ENCODE data around the gene TIMP4. TPM values are rescaled to one million over a fixed set of nuclear protein-coding genes. Genes with fewer than 3 reads are reported as not detected.

The TIMP4 gene
- polyA plus RNA-seq, 1 donor (not counting 4 experiments of a cell fraction or from before 2014, with no cell fraction given), result 0.07 TPM

DNA sequence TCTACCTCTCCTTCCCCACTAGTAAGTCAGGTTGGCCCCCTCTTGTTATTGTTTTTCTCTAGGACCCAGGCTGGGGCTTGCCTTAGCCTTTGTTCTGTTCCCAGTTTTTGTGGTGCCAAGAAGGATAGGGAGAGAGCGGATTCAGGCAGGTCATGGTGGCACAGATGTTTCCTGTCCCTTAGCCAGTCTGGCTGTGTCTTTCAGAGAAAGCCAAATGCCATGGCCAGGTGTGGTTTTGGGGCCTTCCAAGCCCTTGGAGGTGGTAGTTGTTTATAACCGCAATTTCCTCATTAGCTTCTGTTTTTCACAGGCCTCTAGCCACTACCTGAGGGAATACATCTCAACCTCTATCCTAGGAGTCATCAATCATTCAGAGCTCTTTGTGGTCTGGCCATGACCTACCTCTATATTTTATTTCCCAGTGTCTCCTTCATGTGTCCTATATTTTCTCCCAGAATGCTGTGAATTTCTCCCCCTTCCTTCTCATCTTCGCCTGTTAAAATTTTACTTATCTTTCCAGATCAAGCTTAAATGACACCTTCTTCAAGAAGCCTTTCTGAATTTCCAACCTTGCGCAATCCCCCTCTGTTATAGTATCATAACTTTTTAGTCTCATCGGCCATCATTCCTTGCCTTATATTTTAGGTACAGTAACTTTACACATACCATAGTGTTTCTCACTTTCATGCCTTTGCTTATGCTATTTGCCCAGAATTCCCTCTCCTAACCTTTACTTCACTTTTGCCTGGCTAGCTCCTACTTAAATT, 38.2 kb downstream of the TIMP4 start:
- H3K27ac ChIP-seq (ENCODE audit: control insufficient read depth, insufficient read depth, low read length), result no peak overlapping the region
- H3K9me3 ChIP-seq (ENCODE audit: control insufficient read depth, low read depth, low read length), result no peaks in the 10 kb centered on the region
- H3K4me2 ChIP-seq (ENCODE audit: control insufficient read depth, extremely low read depth, insufficient read depth, low read depth, low read length), result no peak overlapping the region
- FAIRE-seq, result no peak
- dilution Hi-C loops (cut with MboI; ENCODE audit: extremely low pct_ligation_motif_present, low sequenced_read_pairs), result no loop called here
- no peaks in the 10 kb centered on the region for H3K79me2 ChIP-seq (ENCODE audit: control insufficient read depth, insufficient read depth, low read length)
- no peaks in the 10 kb centered on the region for H4K20me1 ChIP-seq (ENCODE audit: control insufficient read depth, extremely low read depth, insufficient read depth, low read length)
- TF ChIP-seq, protein P1, sequence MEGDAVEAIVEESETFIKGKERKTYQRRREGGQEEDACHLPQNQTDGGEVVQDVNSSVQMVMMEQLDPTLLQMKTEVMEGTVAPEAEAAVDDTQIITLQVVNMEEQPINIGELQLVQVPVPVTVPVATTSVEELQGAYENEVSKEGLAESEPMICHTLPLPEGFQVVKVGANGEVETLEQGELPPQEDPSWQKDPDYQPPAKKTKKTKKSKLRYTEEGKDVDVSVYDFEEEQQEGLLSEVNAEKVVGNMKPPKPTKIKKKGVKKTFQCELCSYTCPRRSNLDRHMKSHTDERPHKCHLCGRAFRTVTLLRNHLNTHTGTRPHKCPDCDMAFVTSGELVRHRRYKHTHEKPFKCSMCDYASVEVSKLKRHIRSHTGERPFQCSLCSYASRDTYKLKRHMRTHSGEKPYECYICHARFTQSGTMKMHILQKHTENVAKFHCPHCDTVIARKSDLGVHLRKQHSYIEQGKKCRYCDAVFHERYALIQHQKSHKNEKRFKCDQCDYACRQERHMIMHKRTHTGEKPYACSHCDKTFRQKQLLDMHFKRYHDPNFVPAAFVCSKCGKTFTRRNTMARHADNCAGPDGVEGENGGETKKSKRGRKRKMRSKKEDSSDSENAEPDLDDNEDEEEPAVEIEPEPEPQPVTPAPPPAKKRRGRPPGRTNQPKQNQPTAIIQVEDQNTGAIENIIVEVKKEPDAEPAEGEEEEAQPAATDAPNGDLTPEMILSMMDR (optimal IDR thresholded peaks at IDR 0.05 in 1 of 3, IDR thresholded peaks at IDR 0.05 in 1 of 3, conservative IDR thresholded peaks at IDR 0.05 in 1 of 3; ENCODE audit: extremely low read depth in 1 of 3, insufficient read depth in 2 of 3, low read length in 3 of 3), result no peak
- TF ChIP-seq EZH2 (IDR thresholded peaks at IDR 0.05; ENCODE audit: low read length), result no peak
- H3K4me1 ChIP-seq (ENCODE audit: control insufficient read depth, extremely low read depth, insufficient read depth, low read length), result no peaks in the 10 kb centered on the region
- no peak overlapping the region for H3K4me3 ChIP-seq (ENCODE audit: control insufficient read depth in 2 of 3, extremely low read depth in 1 of 3, insufficient read depth in 2 of 3, low read depth in 1 of 3, low read length in 3 of 3)
- no peak for DNase-seq (ENCODE audit: low read depth, low spot score)
- H3K9ac ChIP-seq (ENCODE audit: control insufficient read depth, extremely low read depth, insufficient read depth, low read length), result no peak overlapping the region
- H2AFZ ChIP-seq (ENCODE audit: control insufficient read depth, low read length), result no peak overlapping the region
- H3K27me3 ChIP-seq (ENCODE audit: control insufficient read depth, extremely low read depth, insufficient read depth, low read length), result no peaks in the 10 kb centered on the region
- H3K36me3 ChIP-seq (ENCODE audit: control insufficient read depth in 2 of 2, extremely low read depth in 1 of 2, insufficient read depth in 2 of 2, low read length in 2 of 2), result no peaks in the 10 kb centered on the region
- H3K9me1 ChIP-seq (ENCODE audit: control insufficient read depth, extremely low read depth, insufficient read depth, low read length), result no peaks in the 10 kb centered on the region

DNA sequence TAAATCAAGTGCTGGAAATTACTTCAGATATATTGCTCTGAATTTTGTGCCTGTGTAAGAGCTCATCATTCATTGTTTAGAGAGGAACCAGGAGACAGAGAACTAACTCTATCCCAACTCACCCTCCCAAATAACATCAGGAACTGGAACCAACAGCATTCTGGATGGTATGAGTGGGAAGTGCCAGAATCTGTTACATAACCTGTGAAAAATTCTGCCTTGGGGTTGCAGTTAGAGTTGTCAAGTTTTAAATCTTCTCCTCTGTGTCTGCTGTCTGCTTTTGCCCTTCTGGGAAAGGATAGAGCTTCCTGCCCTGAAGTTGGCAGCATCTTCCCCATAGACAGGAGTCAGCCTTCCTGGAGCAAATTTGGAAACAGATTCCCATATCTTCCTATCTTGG, 41.2 kb downstream of the TIMP4 start:
- Histone ChIP-seq H3K4me3 (ENCODE audit: control insufficient read depth in 2 of 3, extremely low read depth in 1 of 3, insufficient read depth in 2 of 3, low read depth in 1 of 3, low read length in 3 of 3) (no peak overlapping the region), H3K79me2 (ENCODE audit: control insufficient read depth, insufficient read depth, low read length) (no peaks in the 10 kb centered on the region), H2AFZ (ENCODE audit: control insufficient read depth, low read length) (no peak overlapping the region), H3K4me2 (ENCODE audit: control insufficient read depth, extremely low read depth, insufficient read depth, low read depth, low read length) (no peak overlapping the region), H3K4me1 (ENCODE audit: control insufficient read depth, extremely low read depth, insufficient read depth, low read length) (no peaks in the 10 kb centered on the region), H3K27me3 (ENCODE audit: control insufficient read depth, extremely low read depth, insufficient read depth, low read length) (no peaks in the 10 kb centered on the region), H4K20me1 (ENCODE audit: control insufficient read depth, extremely low read depth, insufficient read depth, low read length) (no peaks in the 10 kb centered on the region), H3K27ac (ENCODE audit: control insufficient read depth, insufficient read depth, low read length) (no peak overlapping the region), H3K9me3 (ENCODE audit: control insufficient read depth, low read depth, low read length) (no peaks in the 10 kb centered on the region), H3K9me1 (ENCODE audit: control insufficient read depth, extremely low read depth, insufficient read depth, low read length) (no peaks in the 10 kb centered on the region), H3K9ac (ENCODE audit: control insufficient read depth, extremely low read depth, insufficient read depth, low read length) (no peak overlapping the region), H3K36me3 (ENCODE audit: control insufficient read depth in 2 of 2, extremely low read depth in 1 of 2, insufficient read depth in 2 of 2, low read length in 2 of 2) (no peaks in the 10 kb centered on the region)
- no peak for TF ChIP-seq EZH2 (IDR thresholded peaks at IDR 0.05; ENCODE audit: low read length)
- TF ChIP-seq, protein P1 (optimal IDR thresholded peaks at IDR 0.05 in 1 of 3, IDR thresholded peaks at IDR 0.05 in 1 of 3, conservative IDR thresholded peaks at IDR 0.05 in 1 of 3; ENCODE audit: extremely low read depth in 1 of 3, insufficient read depth in 2 of 3, low read length in 3 of 3), result no peak
- FAIRE-seq (no peak), DNase-seq (ENCODE audit: low read depth, low spot score) (no peak)
- dilution Hi-C loops (cut with MboI; ENCODE audit: extremely low pct_ligation_motif_present, low sequenced_read_pairs), result no loop called here
